Colon (tissue), 2 donors: Measurements from ENCODE around the gene MAN2A2.
"Not testable (repeated sequence)": the region's sequence is repeated elsewhere in the genome, so short reads cannot be mapped to it uniquely, and the experiment has no call there.

ENCODE experiments used
- FAIRE-seq: peaks from 2 replicates; lab custom pipeline; 2012; peaks lifted over from hg19 to GRCh38; lab: Jason Lieb, UNC
- donor health status: control.
- donor health status: control.

The MAN2A2 gene

DNA sequence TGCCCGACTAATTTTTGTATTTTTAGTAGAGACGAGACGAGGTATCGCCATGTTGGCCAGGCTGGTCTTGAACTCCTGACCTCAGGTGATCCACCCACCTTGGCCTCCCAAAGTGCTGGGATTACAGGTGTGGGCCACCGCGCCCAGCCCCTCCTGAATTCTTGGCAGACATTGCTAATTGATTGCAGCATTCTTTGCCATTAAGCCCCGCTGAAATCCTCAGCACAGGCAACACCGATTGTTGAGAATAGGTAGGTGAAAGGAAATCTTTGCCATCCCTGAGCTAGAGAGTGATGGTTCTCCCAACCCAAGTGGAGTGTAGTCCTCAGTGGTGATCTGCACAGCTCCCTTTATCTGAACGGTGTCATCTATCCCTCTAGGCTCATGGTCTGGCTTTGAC lies 1.6 kb downstream of the MAN2A2 start:
- no peak for FAIRE-seq

DNA sequence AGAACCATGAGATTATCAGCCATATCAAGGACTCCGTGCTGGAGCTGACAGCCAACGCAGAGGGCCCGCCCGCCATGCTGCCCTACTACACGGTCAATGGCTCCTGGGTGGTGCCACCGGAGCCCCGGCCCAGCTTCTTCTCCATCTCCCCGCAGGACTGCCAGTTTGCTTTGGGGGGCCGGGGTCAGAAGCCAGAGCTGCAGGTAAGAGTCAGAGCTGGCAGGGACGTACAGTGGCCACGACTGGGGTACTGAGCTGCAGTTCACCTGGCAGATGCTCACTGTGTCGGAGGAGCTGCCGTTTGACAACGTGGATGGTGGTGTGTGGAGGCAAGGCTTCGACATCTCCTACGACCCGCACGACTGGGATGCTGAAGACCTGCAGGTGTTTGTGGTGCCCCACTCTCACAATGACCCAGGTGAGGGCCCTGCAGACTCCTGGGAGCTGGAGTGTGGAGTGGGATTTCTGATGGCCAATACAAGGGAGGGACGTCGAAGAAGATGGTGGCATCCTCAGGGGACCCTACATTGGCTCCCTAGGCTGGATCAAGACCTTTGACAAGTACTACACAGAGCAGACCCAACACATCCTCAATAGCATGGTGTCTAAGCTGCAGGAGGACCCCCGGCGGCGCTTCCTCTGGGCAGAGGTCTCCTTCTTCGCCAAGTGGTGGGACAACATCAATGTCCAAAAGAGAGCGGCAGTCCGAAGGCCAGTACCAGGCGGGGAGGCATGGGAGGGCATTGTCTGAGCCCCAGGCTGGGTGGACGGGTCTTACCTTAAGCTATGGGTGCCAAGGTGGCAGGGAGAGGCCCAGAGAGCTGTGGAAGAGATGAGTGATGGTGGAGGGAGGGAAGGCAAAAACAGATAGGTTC lies 2.4 kb downstream of the MAN2A2 start:
- FAIRE-seq = no peak

DNA sequence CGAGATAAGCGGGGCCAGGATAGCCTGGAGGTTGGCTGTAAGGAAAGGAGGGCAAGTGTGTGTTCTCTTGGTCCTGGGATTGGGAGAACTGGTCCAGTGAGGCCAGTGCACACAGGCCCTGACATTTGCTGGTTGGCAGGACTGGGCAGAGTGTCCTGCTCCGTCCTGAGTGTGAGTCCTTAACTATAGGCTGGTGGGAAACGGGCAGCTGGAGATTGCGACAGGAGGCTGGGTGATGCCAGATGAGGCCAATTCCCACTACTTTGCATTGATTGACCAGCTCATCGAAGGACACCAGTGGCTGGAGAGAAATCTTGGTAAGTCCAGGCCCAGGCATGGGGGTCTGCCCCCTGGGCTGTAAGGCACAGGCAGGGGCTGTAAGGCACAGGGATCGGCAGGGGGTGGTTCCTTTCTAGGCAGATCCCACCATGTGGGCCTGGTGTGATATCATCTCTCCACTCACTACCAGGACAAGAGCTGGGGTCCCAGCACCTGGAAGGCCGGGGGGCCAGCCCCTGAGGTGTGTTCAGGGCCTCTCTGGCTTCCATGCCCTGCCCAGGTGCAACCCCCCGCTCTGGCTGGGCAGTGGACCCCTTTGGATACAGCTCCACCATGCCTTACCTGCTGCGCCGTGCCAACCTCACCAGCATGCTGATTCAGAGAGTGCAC lies 3.2 kb downstream of the MAN2A2 start:
- FAIRE-seq = no peak

DNA sequence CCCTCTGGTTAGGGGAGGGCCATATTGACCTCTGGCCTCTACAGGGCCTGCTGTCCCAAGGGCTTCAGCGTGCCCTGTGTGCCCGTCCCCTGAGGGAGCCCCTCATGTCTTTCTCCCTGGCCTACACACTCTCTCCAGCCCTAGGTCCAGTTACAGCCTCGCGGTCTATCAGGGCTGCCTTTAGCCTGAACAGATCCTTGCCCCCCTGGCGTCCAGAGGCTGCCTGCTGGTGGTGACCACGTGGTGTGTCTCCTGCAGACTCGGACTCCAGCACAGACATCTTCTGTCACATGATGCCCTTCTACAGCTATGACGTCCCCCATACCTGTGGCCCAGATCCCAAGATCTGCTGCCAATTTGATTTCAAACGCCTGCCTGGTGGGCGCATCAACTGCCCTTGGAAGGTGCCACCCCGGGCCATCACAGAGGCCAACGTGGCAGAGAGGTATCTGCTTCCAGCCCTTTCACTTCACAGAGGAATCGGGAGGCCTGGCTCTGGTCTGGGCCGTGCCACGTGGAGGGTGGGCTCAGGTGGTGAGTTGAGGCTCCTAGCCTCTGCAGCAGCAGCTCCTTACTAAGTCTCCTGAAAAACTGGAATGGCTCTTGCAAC lies 4.1 kb downstream of the MAN2A2 start:
- FAIRE-seq = no peak

DNA sequence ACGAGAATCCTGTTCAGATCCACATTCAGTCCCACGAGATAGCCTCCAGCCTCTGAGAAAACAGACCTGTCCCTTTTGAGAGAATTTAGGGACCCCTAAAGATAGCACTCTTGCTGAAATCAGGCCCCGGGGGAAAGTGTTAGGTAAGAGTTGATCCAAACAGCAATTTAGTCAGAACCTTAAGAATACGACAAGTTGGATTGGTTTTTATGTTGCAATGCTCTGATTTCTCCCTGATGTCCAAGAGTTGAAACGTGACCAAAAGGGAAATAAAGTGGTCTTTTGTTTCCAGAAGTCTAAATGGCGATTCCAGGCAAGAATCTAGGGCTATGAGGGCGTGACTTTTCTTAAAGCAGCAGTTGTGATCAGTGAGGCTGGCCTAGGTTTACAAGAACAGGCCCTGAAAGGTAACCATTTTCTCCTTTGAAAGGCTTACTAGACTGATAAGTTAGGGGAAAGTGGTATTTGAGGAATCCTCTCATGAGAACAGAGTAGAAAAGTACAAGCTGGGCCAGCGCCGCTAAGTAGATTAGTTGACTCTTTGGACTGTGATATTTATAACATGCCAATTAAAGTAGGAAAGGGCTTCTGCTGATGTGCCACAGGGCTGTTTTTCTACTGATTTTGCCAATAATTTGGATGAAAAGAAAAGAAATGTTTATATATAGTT lies 4.9 kb downstream of the MAN2A2 start:
- FAIRE-seq = no peak

DNA sequence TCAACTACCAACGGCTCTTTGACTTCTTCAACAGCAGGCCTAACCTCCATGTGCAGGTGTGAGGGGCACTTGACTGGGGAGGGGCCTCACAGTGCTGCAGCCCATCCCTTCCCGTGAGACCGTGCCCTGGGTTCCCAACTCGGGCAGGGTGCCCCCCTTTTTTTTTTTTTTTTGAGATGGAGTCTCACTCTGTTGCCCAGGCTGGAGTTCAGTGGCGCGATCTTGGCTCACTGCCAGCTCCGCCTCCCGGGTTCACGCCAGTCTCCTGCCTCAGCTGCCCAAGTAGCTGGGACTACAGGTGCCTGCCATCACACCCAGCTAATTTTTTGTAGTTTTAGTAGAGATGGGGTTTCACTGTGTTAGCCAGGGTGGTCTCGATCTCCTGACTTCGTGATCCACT lies 6.3 kb downstream of the MAN2A2 start:
- FAIRE-seq = not testable (repeated sequence)

DNA sequence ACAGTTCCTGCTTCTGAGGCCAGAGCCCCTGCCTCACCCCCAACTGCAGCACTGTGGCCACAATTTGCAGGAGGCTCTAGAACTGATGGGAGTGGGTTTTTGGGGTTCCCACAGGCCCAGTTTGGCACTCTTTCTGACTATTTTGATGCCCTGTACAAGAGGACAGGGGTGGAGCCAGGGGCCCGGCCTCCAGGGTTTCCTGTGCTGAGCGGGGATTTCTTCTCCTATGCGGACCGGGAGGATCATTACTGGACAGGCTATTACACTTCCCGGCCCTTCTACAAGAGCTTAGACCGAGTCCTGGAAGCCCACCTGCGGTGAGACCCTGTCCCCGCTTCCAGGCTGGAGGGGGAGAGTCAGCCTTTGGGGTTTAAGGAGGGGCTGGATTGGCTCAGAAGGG lies 6.9 kb downstream of the MAN2A2 start:
- FAIRE-seq = no peak

DNA sequence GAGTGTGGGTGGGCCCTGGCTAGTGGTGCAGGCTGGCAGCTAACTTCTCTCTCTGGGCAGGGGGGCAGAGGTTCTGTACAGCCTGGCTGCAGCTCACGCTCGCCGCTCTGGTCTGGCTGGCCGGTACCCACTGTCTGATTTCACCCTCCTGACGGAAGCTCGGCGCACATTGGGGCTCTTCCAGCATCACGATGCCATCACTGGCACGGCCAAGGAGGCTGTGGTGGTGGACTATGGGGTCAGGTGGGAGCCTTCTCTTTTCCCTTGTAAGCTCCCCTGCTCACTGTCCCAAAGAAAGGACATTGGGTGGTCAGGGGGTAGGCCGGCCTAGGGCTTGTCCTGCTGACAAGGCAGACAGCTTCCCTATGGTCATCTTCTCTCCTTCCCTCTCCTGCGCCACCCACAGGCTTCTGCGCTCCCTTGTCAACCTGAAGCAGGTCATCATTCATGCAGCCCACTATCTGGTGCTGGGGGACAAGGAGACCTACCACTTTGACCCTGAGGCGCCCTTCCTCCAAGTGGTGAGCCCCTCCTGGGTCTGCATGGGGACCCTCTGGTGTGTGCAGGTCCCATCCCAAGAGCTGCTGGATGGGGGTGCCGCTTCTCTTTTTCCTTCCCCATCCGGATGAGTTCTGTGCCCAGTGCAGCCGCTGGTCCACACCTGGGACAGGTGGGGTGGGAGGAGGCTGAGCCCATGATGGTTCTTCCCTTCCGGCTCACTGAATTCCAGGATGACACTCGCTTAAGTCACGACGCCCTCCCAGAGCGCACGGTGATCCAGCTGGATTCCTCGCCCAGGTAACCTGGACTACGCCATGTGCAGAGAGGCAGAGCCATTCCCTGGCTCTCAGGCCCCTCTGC lies 7.6 kb downstream of the MAN2A2 start:
- FAIRE-seq = no peak

DNA sequence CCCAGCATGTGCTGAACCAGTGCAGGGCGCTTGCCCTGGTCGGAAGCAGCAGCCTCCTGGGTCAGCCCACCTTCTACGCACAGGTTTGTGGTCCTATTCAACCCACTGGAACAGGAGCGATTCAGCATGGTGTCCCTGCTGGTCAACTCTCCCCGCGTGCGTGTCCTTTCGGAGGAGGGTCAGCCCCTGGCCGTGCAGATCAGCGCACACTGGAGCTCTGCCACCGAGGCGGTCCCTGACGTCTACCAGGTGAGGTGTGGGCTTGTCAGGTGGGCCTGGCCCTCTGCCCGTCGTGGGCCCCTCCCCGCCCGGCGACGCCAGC lies 8.2 kb downstream of the MAN2A2 start:
- FAIRE-seq = no peak

DNA sequence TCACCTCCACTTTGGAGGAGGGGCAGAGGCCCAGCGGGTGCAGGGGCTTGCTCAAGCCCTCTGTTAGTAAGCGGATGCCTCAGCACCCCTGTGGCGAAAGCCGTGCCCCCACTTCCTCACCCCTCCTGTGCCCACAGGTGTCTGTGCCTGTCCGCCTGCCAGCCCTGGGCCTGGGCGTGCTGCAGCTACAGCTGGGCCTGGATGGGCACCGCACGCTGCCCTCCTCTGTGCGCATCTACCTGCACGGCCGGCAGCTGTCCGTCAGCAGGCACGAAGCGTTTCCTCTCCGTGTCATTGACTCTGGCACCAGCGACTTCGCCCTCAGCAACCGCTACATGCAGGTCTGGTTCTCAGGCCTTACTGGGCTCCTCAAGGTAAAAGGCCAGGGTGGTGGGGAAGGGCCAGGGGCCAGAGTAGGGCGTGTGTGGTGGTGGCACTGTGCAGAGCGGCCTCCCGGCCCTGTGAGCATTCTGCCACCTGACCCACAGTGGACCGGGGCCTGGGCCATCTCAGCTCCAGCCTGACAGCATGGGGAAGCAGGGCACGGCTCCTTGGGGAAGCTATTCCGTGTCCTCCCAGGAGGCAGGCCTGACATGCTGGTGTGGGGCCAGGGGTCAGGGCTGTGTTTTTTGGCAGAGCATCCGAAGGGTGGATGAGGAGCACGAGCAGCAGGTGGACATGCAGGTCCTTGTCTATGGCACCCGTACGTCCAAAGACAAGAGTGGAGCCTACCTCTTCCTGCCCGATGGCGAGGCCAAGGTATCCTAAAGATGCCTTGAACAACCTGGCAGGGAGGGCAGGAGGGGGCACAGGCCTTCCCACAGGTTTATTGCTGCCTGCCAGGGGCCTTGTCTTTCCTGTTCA lies 9.0 kb downstream of the MAN2A2 start:
- no peak for FAIRE-seq

DNA sequence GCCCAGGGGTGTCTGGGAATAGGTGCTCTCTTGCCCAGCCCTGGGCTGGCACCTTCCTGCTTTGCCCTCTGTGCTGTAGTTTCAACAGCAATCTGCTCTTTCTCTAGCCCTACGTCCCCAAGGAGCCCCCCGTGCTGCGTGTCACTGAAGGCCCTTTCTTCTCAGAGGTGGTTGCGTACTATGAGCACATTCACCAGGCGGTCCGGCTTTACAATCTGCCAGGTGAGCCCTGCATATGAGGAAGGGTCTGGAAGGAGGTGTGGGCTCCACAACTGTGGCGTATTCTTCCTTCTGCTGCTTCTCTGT lies 9.6 kb downstream of the MAN2A2 start:
- FAIRE-seq = no peak

DNA sequence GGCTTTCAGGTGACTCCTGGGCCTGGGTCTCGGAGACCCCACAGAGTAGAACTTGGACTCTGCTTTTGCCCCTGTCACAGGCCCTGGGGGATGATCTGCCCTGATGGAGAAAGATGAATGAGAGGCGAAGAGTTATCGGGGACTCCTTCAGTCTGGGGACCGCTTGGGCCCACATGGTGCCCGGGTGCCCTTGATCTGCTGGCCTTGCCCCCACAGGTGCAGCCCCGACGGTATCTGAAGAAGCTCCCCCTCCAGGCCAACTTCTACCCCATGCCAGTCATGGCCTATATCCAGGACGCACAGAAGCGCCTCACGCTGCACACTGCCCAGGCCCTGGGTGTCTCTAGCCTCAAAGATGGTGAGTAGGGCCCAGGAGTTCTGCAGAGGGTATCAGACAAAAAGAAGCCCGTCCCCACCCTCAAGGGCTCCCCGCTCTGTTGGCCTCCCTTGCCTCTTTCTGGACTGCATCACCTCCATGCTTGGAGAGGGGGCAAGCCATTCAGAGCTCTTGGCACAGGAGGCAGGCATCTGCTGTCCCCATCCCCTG lies 10.4 kb downstream of the MAN2A2 start:
- FAIRE-seq = no peak

DNA sequence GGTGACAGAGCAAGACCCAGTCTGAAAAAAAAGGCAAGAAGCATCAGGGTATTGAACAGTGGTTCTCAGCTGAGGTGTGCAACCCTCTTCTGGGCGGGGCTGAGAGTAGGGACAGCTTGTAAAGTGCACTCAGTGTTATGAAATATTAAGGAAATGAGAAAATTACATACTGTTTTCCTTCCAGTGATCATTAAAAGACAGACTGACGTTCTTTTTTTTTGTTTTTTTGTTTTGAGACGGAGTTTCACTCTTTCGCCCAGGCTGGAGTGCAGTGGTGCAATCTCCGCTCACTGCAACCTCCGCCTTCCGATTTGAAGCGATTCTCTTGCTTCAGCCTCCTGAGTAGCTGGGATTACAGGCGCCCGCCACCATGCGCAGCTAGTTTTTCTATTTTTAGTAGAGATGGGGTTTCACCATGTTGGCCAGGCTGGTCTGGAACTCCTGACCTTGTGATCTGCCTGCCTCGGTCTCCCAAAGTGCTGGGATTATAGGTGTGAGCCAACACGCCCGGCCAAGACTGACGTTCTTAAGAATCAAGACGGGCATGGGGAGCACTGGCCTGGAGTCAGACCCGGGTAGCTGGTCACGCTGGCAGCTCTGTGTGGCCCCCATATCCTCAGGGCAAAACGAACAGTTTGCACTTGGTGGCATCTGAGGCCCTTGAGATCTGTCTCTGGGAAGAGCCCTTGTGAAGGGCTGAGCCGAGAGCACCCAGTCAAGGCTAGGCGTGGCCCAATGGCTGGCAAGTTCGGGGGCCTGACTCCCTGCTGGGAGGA lies 11.4 kb downstream of the MAN2A2 start:
- FAIRE-seq = no peak

DNA sequence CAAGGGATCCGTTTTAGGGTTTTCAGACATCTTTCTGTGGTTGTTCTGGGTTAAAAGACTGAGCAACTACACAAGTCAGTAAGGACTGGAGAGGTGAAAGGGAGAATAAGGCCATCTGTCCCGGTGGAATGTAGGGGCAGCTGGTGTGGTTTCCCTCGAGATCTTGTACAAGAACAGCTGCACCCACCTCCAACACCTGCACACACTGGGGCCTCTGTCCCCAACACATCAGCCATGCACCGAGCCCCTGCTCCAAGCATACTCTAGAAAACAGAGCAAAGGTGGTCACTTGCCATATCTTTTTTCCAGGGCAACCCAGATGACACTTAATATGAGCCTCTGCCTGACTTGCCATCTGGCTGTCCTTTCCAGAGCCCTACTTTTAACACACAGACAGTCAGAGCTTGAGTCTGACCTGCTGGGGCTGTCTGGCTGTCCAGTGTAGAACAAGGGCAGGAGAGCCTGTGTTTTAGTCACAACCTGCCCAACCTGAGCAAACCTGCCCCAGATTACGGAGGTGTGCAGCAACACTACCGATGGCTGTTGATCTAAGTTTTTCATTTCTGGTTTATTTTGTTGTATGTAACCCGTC lies 12.2 kb downstream of the MAN2A2 start:
- FAIRE-seq = no peak

DNA sequence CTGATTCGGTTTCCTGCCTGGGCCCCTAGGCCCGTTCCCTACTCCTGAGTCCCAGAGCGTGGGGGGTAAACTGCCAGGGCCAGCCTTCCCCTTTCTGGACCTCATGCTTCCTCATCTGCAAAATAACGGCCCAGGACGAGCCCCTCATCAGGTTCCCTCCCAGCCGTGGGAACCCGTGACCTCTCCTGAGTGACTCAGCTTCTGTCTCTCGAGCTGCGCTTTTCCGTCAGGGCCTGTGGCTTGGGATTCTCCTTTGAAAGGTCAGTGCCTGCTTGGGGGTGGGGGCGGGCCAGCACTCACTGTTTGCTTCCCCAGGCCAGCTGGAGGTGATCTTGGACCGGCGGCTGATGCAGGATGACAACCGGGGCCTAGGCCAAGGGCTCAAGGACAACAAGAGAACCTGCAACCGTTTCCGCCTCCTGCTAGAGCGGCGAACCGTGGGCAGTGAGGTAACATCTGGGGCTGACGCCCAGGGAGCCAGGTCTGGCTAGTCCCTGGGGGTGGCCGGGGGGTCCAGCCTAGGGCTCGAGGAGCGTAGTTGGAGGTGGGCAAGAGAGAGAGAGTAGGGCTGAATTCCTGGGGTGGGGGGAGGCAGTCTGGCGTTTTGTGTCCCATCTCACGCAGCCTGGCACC lies 12.8 kb downstream of the MAN2A2 start:
- no peak for FAIRE-seq

DNA sequence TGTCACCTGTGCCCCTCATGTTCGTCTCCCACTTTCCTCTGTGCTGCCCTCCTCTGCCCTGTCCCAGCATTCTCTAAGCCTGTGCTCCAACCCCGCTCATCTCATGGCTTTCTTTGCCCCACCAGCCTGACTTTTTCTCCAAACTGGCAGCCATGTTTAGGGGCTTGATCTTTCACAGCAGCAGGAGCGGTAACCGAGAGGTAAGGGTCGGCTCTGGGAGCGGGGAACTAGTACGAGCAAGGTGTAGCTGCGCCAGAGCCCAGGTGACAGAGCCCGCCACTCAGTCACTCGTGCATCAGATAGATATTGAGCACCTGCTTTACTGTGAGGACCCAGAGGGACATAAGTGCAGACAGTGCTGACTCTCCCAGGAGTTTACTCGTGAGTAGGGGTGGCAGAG lies 13.4 kb downstream of the MAN2A2 start:
- FAIRE-seq = no peak

DNA sequence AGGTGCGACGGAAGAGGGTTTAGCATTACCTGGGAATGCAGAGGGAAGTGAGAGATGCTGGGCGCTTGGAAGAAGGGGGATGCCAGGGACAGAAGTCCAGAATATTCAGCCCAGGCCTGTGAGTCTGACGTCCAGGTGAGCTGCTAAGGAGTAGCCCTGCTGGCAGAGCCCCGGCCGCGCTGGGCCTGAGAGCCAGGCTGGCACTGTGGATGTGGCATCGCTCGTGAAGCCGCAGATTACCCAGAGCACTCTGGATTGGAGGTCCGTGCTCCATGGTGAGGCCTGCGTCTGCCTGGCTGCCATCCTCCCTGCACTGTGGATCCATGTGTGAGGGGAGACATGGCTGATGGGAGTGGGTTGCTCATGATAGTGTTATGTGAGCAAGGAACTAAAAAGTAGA lies 14.5 kb downstream of the MAN2A2 start:
- FAIRE-seq = no peak

DNA sequence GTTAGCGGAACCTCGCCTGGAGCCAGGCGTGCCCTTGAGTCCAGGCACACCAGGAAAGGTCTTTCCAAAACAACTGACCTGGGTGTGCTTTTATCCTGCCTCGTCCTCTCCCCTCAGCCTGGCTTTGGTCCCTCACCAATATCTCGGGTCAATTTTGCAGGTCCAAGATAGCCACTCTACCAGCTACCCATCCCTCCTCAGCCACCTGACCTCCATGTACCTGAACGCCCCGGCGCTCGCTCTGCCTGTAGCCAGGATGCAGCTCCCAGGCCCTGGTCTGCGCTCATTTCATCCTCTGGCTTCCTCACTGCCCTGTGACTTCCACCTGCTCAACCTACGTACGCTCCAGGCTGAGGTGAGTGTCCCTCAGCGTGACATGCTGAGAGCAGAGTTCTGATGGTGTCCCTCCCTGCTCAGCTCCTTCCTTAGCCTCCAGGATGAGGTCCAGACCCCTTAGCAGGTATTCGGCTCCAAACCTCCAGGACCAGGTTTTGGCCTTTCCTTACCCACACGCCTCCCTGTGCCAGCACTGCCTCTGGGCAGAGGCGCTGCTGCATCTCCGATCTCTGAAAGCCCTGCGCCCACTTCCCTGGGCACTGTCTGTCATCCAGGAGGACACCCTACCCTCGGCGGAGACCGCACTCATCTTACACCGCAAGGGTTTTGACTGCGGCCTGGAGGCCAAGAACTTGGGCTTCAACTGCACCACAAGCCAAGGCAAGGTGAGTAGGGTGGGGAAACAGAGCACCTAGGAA lies 15.1 kb downstream of the MAN2A2 start:
- no peak for FAIRE-seq
